HEK293 (cell line): Measurements from ENCODE around the gene NEB.

Source experiments
- CTCF ChIA-PET: fragments of 350-600 bp; formaldehyde crosslinking; extraction: SDS; loops from one replicate; lab custom pipeline; 2021; ENCODE audit warnings: antibody characterized with exemption; lab: Yijun Ruan, JAX
- POLR2A ChIA-PET: fragments of 300-600 bp; formaldehyde crosslinking; extraction: SDS; loops from one replicate; lab custom pipeline; 2020; ENCODE audit warnings: antibody characterized with exemption, inconsistent platforms; lab: Yijun Ruan, JAX
- H3K27ac ChIP-seq: fragments of 200-500 bp; sonication (Bioruptor generic); 2 replicates; pipeline ENCODE4 v1.5.1; 2014; ENCODE audit warnings: low read depth, low read length, control low read depth, inconsistent platforms; ENCODE audit errors: extremely low read depth
- H3K36me3 ChIP-seq, 2 experiments: fragments of 200-500 bp in 1 of 2; sonication (Bioruptor generic) in 1 of 2; 1 replicate in 1 of 2; 2 replicates in 1 of 2; pipeline ENCODE4 v1.5.1; 2014 to 2017; ENCODE audit warnings: inconsistent platforms in 2 of 2, low read length in 2 of 2; ENCODE audit not compliant: control insufficient read depth in 2 of 2, insufficient read depth in 1 of 2
- H3K4me1 ChIP-seq: fragments of 200-500 bp; sonication (Bioruptor generic); 2 replicates; pipeline ENCODE4 v1.5.1; 2014; ENCODE audit warnings: mild to moderate bottlenecking, low read length, inconsistent platforms; ENCODE audit not compliant: control insufficient read depth, insufficient read depth
- H3K4me3 ChIP-seq: 2 replicates; pipeline ENCODE4 v1.5.1; 2011; ENCODE audit warnings: low read depth, mild to moderate bottlenecking, control low read depth, low read length, moderate library complexity
- H3K9me3 ChIP-seq: fragments of 200-500 bp; sonication (Bioruptor generic); 2 replicates; pipeline ENCODE4 v1.5.1; 2014; ENCODE audit warnings: low read depth, low read length, inconsistent platforms; ENCODE audit not compliant: control insufficient read depth, insufficient read depth
- EGR2 ChIP-seq: fragments of 450-650 bp; formaldehyde crosslinking; IDR thresholded peaks from 2 replicates; pipeline ENCODE4 v1.5.1; 2016; ENCODE audit warnings: low read depth, missing biosample characterization, missing genetic modification characterization
- FEZF1 ChIP-seq: fragments of 450-650 bp; formaldehyde crosslinking; IDR thresholded peaks from 2 replicates; pipeline ENCODE4 v1.5.1; 2016; ENCODE audit warnings: missing biosample characterization, missing genetic modification characterization
- GLI4 ChIP-seq: fragments of 450-650 bp; formaldehyde crosslinking; IDR thresholded peaks from 2 replicates; pipeline ENCODE4 v1.5.1; 2016; ENCODE audit warnings: missing biosample characterization, missing genetic modification characterization
- KLF17 ChIP-seq: fragments of 450-650 bp; formaldehyde crosslinking; IDR thresholded peaks from 2 replicates; pipeline ENCODE4 v1.5.1; 2016; ENCODE audit warnings: missing biosample characterization, missing genetic modification characterization
- KLF9 ChIP-seq: fragments of 450-650 bp; formaldehyde crosslinking; IDR thresholded peaks from 2 replicates; pipeline ENCODE4 v1.5.1; 2016; ENCODE audit warnings: missing biosample characterization, missing genetic modification characterization, low read depth
- MEIS1 ChIP-seq: sonication (generic); formaldehyde crosslinking; IDR thresholded peaks from 2 replicates; pipeline ENCODE4 v1.8.1; 2022; ENCODE audit warnings: missing genetic modification reagents, mild to moderate bottlenecking, borderline replicate concordance
- OVOL3 ChIP-seq: fragments of 450-650 bp; formaldehyde crosslinking; IDR thresholded peaks from 2 replicates; pipeline ENCODE4 v1.5.1; 2016; ENCODE audit warnings: missing biosample characterization, missing genetic modification characterization
- TRIM28 ChIP-seq: IDR thresholded peaks from 2 replicates; pipeline ENCODE4 v1.6.1; 2011; ENCODE audit warnings: low read length, control low read depth, borderline replicate concordance
- ZBTB21 ChIP-seq: fragments of 450-650 bp; formaldehyde crosslinking; IDR thresholded peaks from 2 replicates; pipeline ENCODE4 v1.5.1; 2017; ENCODE audit warnings: missing biosample characterization, missing genetic modification characterization
- ZBTB8A ChIP-seq: fragments of 450-650 bp; formaldehyde crosslinking; IDR thresholded peaks from 2 replicates; pipeline ENCODE4 v1.5.1; 2016; ENCODE audit warnings: missing biosample characterization, missing genetic modification characterization
- ZNF146 ChIP-seq: fragments of 450-650 bp; formaldehyde crosslinking; IDR thresholded peaks from 2 replicates; pipeline ENCODE4 v1.5.1; 2016; ENCODE audit warnings: missing biosample characterization, missing genetic modification characterization
- ZNF157 ChIP-seq: fragments of 450-650 bp; formaldehyde crosslinking; IDR thresholded peaks from 2 replicates; pipeline ENCODE4 v1.5.1; 2016; ENCODE audit warnings: missing biosample characterization, missing genetic modification characterization
- ZNF214 ChIP-seq: fragments of 450-650 bp; formaldehyde crosslinking; IDR thresholded peaks from 2 replicates; pipeline ENCODE4 v1.5.1; 2017; ENCODE audit warnings: missing biosample characterization, mild to moderate bottlenecking, missing genetic modification characterization, borderline replicate concordance
- ZNF239 ChIP-seq: fragments of 450-650 bp; formaldehyde crosslinking; IDR thresholded peaks from 2 replicates; pipeline ENCODE4 v1.5.1; 2016; ENCODE audit warnings: missing biosample characterization, missing genetic modification characterization
- ZNF423 ChIP-seq: fragments of 450-650 bp; formaldehyde crosslinking; IDR thresholded peaks from 2 replicates; pipeline ENCODE4 v1.5.1; 2016; ENCODE audit warnings: missing biosample characterization, missing genetic modification characterization
- ZNF48 ChIP-seq: fragments of 450-650 bp; formaldehyde crosslinking; IDR thresholded peaks from 2 replicates; pipeline ENCODE4 v1.5.1; 2016; ENCODE audit warnings: missing biosample characterization, missing genetic modification characterization
- ZNF510 ChIP-seq: fragments of 450-650 bp; formaldehyde crosslinking; IDR thresholded peaks from 2 replicates; pipeline ENCODE4 v1.5.1; 2018; ENCODE audit warnings: mild to moderate bottlenecking, missing genetic modification characterization, missing biosample characterization; ENCODE audit not compliant: insufficient replicate concordance
- ZNF513 ChIP-seq: fragments of 450-650 bp; IDR thresholded peaks from 2 replicates; pipeline ENCODE4 v1.5.1; 2018; ENCODE audit warnings: missing biosample characterization, missing genetic modification characterization
- ZNF544 ChIP-seq: fragments of 450-650 bp; formaldehyde crosslinking; IDR thresholded peaks from 2 replicates; pipeline ENCODE4 v1.5.0; 2017; ENCODE audit warnings: missing biosample characterization, missing genetic modification characterization
- ZNF548 ChIP-seq: fragments of 450-650 bp; formaldehyde crosslinking; IDR thresholded peaks from 2 replicates; pipeline ENCODE4 v1.5.1; 2016; ENCODE audit warnings: missing biosample characterization, missing genetic modification characterization
- ZNF558 ChIP-seq: fragments of 450-650 bp; formaldehyde crosslinking; IDR thresholded peaks from 2 replicates; pipeline ENCODE4 v1.5.1; 2016; ENCODE audit warnings: missing biosample characterization, missing genetic modification characterization
- ZNF561 ChIP-seq: fragments of 450-650 bp; IDR thresholded peaks from 2 replicates; pipeline ENCODE4 v1.5.1; 2018; ENCODE audit warnings: missing biosample characterization, missing genetic modification characterization, borderline replicate concordance
- ZNF580 ChIP-seq: fragments of 450-650 bp; formaldehyde crosslinking; IDR thresholded peaks from 2 replicates; pipeline ENCODE4 v1.5.1; 2016; ENCODE audit warnings: missing biosample characterization, missing genetic modification characterization
- ZNF600 ChIP-seq: fragments of 450-650 bp; formaldehyde crosslinking; IDR thresholded peaks from 2 replicates; pipeline ENCODE4 v1.5.1; 2016; ENCODE audit warnings: missing biosample characterization, missing genetic modification characterization
- ZNF654 ChIP-seq: fragments of 450-650 bp; formaldehyde crosslinking; IDR thresholded peaks from 2 replicates; pipeline ENCODE4 v1.5.1; 2016; ENCODE audit warnings: low read depth, missing biosample characterization, missing genetic modification characterization
- ZNF658 ChIP-seq: fragments of 450-650 bp; formaldehyde crosslinking; IDR thresholded peaks from 2 replicates; pipeline ENCODE4; 2016; ENCODE audit warnings: missing biosample characterization, missing genetic modification characterization
- ZNF768 ChIP-seq: fragments of 450-650 bp; formaldehyde crosslinking; IDR thresholded peaks from 2 replicates; pipeline ENCODE4 v1.5.1; 2018; ENCODE audit warnings: missing biosample characterization, mild to moderate bottlenecking, missing genetic modification characterization
- ZNF777 ChIP-seq: fragments of 450-650 bp; formaldehyde crosslinking; IDR thresholded peaks from 2 replicates; pipeline ENCODE4 v1.5.1; 2017; ENCODE audit warnings: missing biosample characterization, missing genetic modification characterization, borderline replicate concordance
- TF ChIP-seq, protein P1 (sequence below): fragments of 450-650 bp; formaldehyde crosslinking; IDR thresholded peaks from 2 replicates; pipeline ENCODE4 v1.5.1; 2016; ENCODE audit warnings: missing biosample characterization, missing genetic modification characterization

The NEB gene

DNA sequence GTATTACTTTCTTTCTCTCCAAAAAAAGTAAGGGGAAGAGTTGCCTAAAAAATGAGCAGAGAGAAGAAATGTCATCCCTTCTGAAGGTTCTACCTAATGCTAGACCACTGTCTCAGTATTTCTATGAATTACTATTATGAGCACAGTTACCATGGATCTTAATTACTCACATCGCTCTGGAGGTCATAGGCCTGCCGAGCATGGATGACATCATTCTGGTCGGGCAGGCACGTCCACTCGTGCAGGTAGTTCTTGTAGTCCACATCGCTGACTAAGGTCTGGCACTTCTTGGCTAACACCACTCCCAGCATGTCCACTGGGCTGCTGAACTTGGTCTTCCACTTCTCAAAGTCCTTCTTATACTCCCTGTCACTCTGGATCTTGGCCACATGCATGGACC lies 106.9 kb downstream of the NEB start (continued):
- TF ChIP-seq KLF17 (no peak), MEIS1 (CRISPR knock-in tag) (no peak)

GRCh38 chr2:151624271-151624670 lies 110.0 kb downstream of the NEB start:
- POLR2A ChIA-PET = no interaction called here

GRCh38 chr2:151623631-151624030 lies 110.6 kb downstream of the NEB start:
- ChIA-PET CTCF (interaction anchor here (0.6 kb wide), 1 partner anchor 384 kb away, joined by 3 read pairs; no protein-coding TSS in a partner anchor), POLR2A (no interaction called here)
- Histone ChIP-seq H3K27ac (no peak overlapping the region), H3K4me1 (no peaks in the 10 kb centered on the region), H3K9me3 (no peaks in the 10 kb centered on the region), H3K36me3 (no peaks in the 10 kb centered on the region), H3K4me3 (no peak overlapping the region)
- TF ChIP-seq ZBTB8A (tag by site-specific recombination) = no peak
- TF ChIP-seq KLF9 (tag by site-specific recombination) = no peak
- no peak for TF ChIP-seq ZNF146 (tag by site-specific recombination)
- TF ChIP-seq, protein P1, sequence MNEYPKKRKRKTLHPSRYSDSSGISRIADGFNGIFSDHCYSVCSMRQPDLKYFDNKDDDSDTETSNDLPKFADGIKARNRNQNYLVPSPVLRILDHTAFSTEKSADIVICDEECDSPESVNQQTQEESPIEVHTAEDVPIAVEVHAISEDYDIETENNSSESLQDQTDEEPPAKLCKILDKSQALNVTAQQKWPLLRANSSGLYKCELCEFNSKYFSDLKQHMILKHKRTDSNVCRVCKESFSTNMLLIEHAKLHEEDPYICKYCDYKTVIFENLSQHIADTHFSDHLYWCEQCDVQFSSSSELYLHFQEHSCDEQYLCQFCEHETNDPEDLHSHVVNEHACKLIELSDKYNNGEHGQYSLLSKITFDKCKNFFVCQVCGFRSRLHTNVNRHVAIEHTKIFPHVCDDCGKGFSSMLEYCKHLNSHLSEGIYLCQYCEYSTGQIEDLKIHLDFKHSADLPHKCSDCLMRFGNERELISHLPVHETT (tag by site-specific recombination) = no peak
- no peak for TF ChIP-seq ZNF580 (tag by site-specific recombination)
- no peak for TF ChIP-seq ZBTB21 (tag by site-specific recombination)
- TF ChIP-seq ZNF654 (tag by site-specific recombination) = no peak

More at GRCh38 chr2:151624271-151624670, 110.0 kb downstream of the NEB start:
- Histone ChIP-seq H3K9me3 (no peaks in the 10 kb centered on the region), H3K27ac (no peak overlapping the region), H3K36me3 (no peaks in the 10 kb centered on the region), H3K4me1 (no peaks in the 10 kb centered on the region)
- CTCF ChIA-PET = no interaction called here
- no peak for TF ChIP-seq ZNF157 (tag by site-specific recombination)
- no peak for TF ChIP-seq ZNF48 (tag by site-specific recombination)
- TF ChIP-seq TRIM28 = no peak
- no peak for TF ChIP-seq ZNF423 (tag by site-specific recombination)
- no peak for TF ChIP-seq FEZF1 (tag by site-specific recombination)
- no peak for TF ChIP-seq ZNF544 (tag by site-specific recombination)
- TF ChIP-seq, all 188 proteins: peak for 0
- no peak overlapping the region for H3K4me3 ChIP-seq

GRCh38 chr2:151620761-151621160 lies 113.5 kb downstream of the NEB start:
- H3K4me3 ChIP-seq = no peak overlapping the region
- CTCF ChIA-PET = no interaction called here

More at GRCh38 chr2:151620761-151621160, 113.5 kb downstream of the NEB start:
- Histone ChIP-seq H3K4me1 (no peaks in the 10 kb centered on the region), H3K36me3 (no peaks in the 10 kb centered on the region), H3K9me3 (no peaks in the 10 kb centered on the region), H3K27ac (no peak overlapping the region)
- no peak for TF ChIP-seq ZNF768 (tag by site-specific recombination)
- no peak for TF ChIP-seq ZNF558
- no peak for TF ChIP-seq ZNF548 (tag by site-specific recombination)
- TF ChIP-seq ZNF561 = no peak
- no peak for TF ChIP-seq ZNF510 (tag by site-specific recombination)
- TF ChIP-seq EGR2 (tag by site-specific recombination) = no peak
- TF ChIP-seq OVOL3 = no peak
- TF ChIP-seq ZNF777 (tag by site-specific recombination) = no peak
- TF ChIP-seq ZNF513 (tag by site-specific recombination) = no peak
- no peak for TF ChIP-seq GLI4 (tag by site-specific recombination)
- no peak for TF ChIP-seq ZNF600 (tag by site-specific recombination)
- no peak for TF ChIP-seq ZNF214 (tag by site-specific recombination)
- no peak for TF ChIP-seq ZNF658 (tag by site-specific recombination)
- TF ChIP-seq ZNF239 (tag by site-specific recombination) = no peak
- POLR2A ChIA-PET = no interaction called here
